H1 (cell line): ENCODE measurements around the gene MARS1. TPM values are rescaled to one million over a fixed set of nuclear protein-coding genes. Genes with fewer than 3 reads are reported as not detected.

Experiments used
- CTCF ChIA-PET: fragments of 300-600 bp; sonication (Branson Sonifier 250); formaldehyde crosslinking; loops from one replicate; lab custom pipeline; 2021; ENCODE audit not compliant: partially characterized antibody; lab: Charles Lee
- POLR2A ChIA-PET: fragments of 300-600 bp; sonication (Branson Sonifier 250); formaldehyde crosslinking; loops from one replicate; lab custom pipeline; 2021; ENCODE audit warnings: inconsistent platforms; ENCODE audit not compliant: partially characterized antibody; lab: Charles Lee
- DNase-seq, 2 experiments: peaks; one replicate each; pipeline versions ENCODE4 v3.0.0 to v3.0.0-alpha.2; 2010 to 2022; ENCODE audit warnings: low spot score in 2 of 2, low read depth in 1 of 2, mixed read lengths in 1 of 2
- FAIRE-seq: peaks from 2 replicates; lab custom pipeline; 2011; peaks lifted over from hg19 to GRCh38; lab: Jason Lieb, UNC
- H2AFZ ChIP-seq: 2 replicates; pipeline ENCODE4 v1.8.1; 2012; ENCODE audit warnings: low read length, inconsistent platforms
- H2AK5ac ChIP-seq: 2 replicates; pipeline ENCODE4 v1.6.1; 2013; ENCODE audit warnings: low read depth, low read length
- H2BK120ac ChIP-seq: replicated peaks from 2 replicates; pipeline ENCODE3; 2013; ENCODE audit warnings: low read depth, low read length, inconsistent platforms
- H2BK12ac ChIP-seq: 2 replicates; pipeline ENCODE4 v1.6.1; 2013; ENCODE audit warnings: low read depth, low read length
- H2BK15ac ChIP-seq: 2 replicates; pipeline ENCODE4 v1.6.1; 2013; ENCODE audit warnings: low read length
- H2BK20ac ChIP-seq: 2 replicates; pipeline ENCODE4 v1.6.1; 2013; ENCODE audit warnings: low read length
- H2BK5ac ChIP-seq: 2 replicates; pipeline ENCODE4 v1.6.1; 2013; ENCODE audit warnings: low read depth, low read length
- H3K14ac ChIP-seq: 2 replicates; pipeline ENCODE4 v1.6.1; 2013; ENCODE audit warnings: inconsistent platforms; ENCODE audit not compliant: insufficient read length
- H3K18ac ChIP-seq: 2 replicates; pipeline ENCODE4 v1.6.1; 2013; ENCODE audit warnings: low read length; ENCODE audit errors: extremely low read depth
- H3K23ac ChIP-seq: 2 replicates; pipeline ENCODE4 v1.6.1; 2013; ENCODE audit warnings: inconsistent platforms; ENCODE audit not compliant: insufficient read length
- H3K23me2 ChIP-seq: 2 replicates; pipeline ENCODE4 v1.6.1; 2013; ENCODE audit warnings: low read depth, low read length
- H3K27ac ChIP-seq: 2 replicates; pipeline ENCODE4 v1.6.1; 2011; ENCODE audit warnings: low read depth, low read length, inconsistent platforms
- H3K27me3 ChIP-seq, 4 experiments: replicated peaks in 1 of 4; 1 replicate in 1 of 4; 2 replicates in 3 of 4; pipeline versions ENCODE4 v1.6.1 to v1.8.1; 2011 to 2013; ENCODE audit warnings: low read length in 3 of 4, mild to moderate bottlenecking in 3 of 4, inconsistent platforms in 2 of 4, mixed read lengths in 2 of 4, moderate library complexity in 1 of 4; ENCODE audit not compliant: control insufficient read depth in 3 of 4, insufficient read depth in 3 of 4; ENCODE audit errors: extremely low read depth in 1 of 4
- H3K36me3 ChIP-seq, 4 experiments: 2 replicates each; pipeline versions ENCODE4 v1.6.1 to v1.8.1; 2011 to 2013; ENCODE audit warnings: mild to moderate bottlenecking in 4 of 4, low read length in 3 of 4, moderate library complexity in 2 of 4, control low read depth in 1 of 4, inconsistent platforms in 1 of 4; ENCODE audit not compliant: insufficient read depth in 4 of 4, control insufficient read depth in 2 of 4
- H3K4ac ChIP-seq: replicated peaks from 2 replicates; pipeline ENCODE3; 2013; ENCODE audit warnings: low read length, low read depth, mixed read lengths, inconsistent platforms; ENCODE audit not compliant: insufficient read length
- H3K4me1 ChIP-seq, 4 experiments: replicated peaks in 1 of 4; 1 replicate in 1 of 4; 2 replicates in 3 of 4; pipeline versions ENCODE4 v1.6.1 to v1.8.1; 2011 to 2013; ENCODE audit warnings: low read length in 3 of 4, inconsistent platforms in 2 of 4, mixed read lengths in 1 of 4; ENCODE audit not compliant: insufficient read depth in 4 of 4, control insufficient read depth in 3 of 4
- H3K4me2 ChIP-seq, 2 experiments: 2 replicates each; pipeline versions ENCODE4 v1.6.1 to v1.8.1; 2011 to 2013; ENCODE audit warnings: low read depth in 2 of 2, low read length in 2 of 2, control low read depth in 1 of 2, inconsistent platforms in 1 of 2, mild to moderate bottlenecking in 1 of 2; ENCODE audit not compliant: insufficient read depth in 1 of 2
- H3K4me3 ChIP-seq, 4 experiments: fragments of 200-600, 300-600 bp in 1 of 4; sonication (generic), shearing (Covaris generic), sonication (Bioruptor Twin) in 1 of 4; 2 replicates each; pipeline versions ENCODE4 v1.5.1 to v1.8.1; 2011 to 2016; ENCODE audit warnings: low read length in 4 of 4, low read depth in 3 of 4, control low read depth in 2 of 4, inconsistent platforms in 2 of 4, mild to moderate bottlenecking in 2 of 4, mixed read lengths in 1 of 4, moderate library complexity in 1 of 4; ENCODE audit not compliant: insufficient read depth in 2 of 4; ENCODE audit errors: extremely low read depth in 1 of 4
- H3K56ac ChIP-seq: replicated peaks from 2 replicates; pipeline ENCODE3; 2013; ENCODE audit warnings: low read depth, mild to moderate bottlenecking, mixed read lengths, low read length, inconsistent platforms; ENCODE audit not compliant: insufficient read length
- H3K79me1 ChIP-seq: 2 replicates; pipeline ENCODE4 v1.6.1; 2013; ENCODE audit warnings: low read depth, low read length, control low read depth
- H3K79me2 ChIP-seq, 2 experiments: 2 replicates each; pipeline versions ENCODE4 v1.6.1 to v1.8.1; 2012 to 2013; ENCODE audit warnings: low read length in 2 of 2, mild to moderate bottlenecking in 2 of 2, inconsistent platforms in 1 of 2; ENCODE audit not compliant: insufficient read depth in 2 of 2, control insufficient read depth in 1 of 2
- H3K9ac ChIP-seq, 4 experiments: replicated peaks in 1 of 4; 1 replicate in 1 of 4; 2 replicates in 3 of 4; pipeline versions ENCODE4 v1.6.1 to v1.8.1; 2011 to 2013; ENCODE audit warnings: low read depth in 3 of 4, low read length in 3 of 4, control low read depth in 2 of 4, mild to moderate bottlenecking in 2 of 4, moderate library complexity in 2 of 4, inconsistent platforms in 1 of 4; ENCODE audit errors: extremely low read depth in 1 of 4
- H3K9me3 ChIP-seq, 2 experiments: 2 replicates each; pipeline versions ENCODE4 v1.6.1 to v1.8.1; 2012 to 2013; ENCODE audit warnings: mild to moderate bottlenecking in 2 of 2, moderate library complexity in 2 of 2, control low read depth in 1 of 2, inconsistent platforms in 1 of 2, low read depth in 1 of 2, low read length in 1 of 2, mixed read lengths in 1 of 2; ENCODE audit not compliant: insufficient read depth in 2 of 2
- H4K20me1 ChIP-seq, 2 experiments: replicated peaks in 1 of 2; 2 replicates each; pipeline versions ENCODE3 to v1.8.1; 2011 to 2013; ENCODE audit warnings: inconsistent platforms in 2 of 2, low read length in 2 of 2, mild to moderate bottlenecking in 1 of 2; ENCODE audit not compliant: insufficient read depth in 2 of 2, control insufficient read depth in 1 of 2
- H4K5ac ChIP-seq: 2 replicates; pipeline ENCODE4 v1.6.1; 2013; ENCODE audit warnings: low read length, low read depth, mixed read lengths, inconsistent platforms; ENCODE audit not compliant: insufficient read length
- H4K8ac ChIP-seq: 2 replicates; pipeline ENCODE4 v1.8.0; 2013; ENCODE audit warnings: mild to moderate bottlenecking, moderate library complexity, low read length, inconsistent platforms; ENCODE audit not compliant: insufficient read depth; ENCODE audit errors: extremely low read depth
- H4K91ac ChIP-seq: replicated peaks from 2 replicates; pipeline ENCODE3; 2013; ENCODE audit warnings: low read length, mixed read lengths, inconsistent platforms; ENCODE audit not compliant: insufficient read length
- CBX5 ChIP-seq: fragments of 300-800, 300-1000 bp; sonication (generic); IDR thresholded peaks from 2 replicates; pipeline ENCODE4 v1.7.1; 2016; ENCODE audit warnings: antibody characterized with exemption, low read length, low read depth
- CHD2 ChIP-seq: IDR thresholded peaks from 2 replicates; pipeline ENCODE4 v1.6.1; 2012; ENCODE audit warnings: low read length, improper control_type of control experiment
- WGBS, 2 experiments: shearing (Covaris generic) in 1 of 2; methylation state at CpG; one replicate each; pipeline versions ENCODE4 v1.1.6 to v1.1.7; 2013 to 2015; ENCODE audit warnings: low lambda C conversion rate in 2 of 2, mixed read lengths in 2 of 2, inconsistent platforms in 1 of 2, low coverage in 1 of 2, missing lambda C conversion rate in 1 of 2; ENCODE audit not compliant: insufficient replicate concordance in 2 of 2, insufficient coverage in 1 of 2, insufficient read length in 1 of 2; ENCODE audit errors: extremely low coverage in 1 of 2, missing lambda C conversion rate in 1 of 2; 5-methylcytosine and 5-hydroxymethylcytosine counted together
- polyA plus RNA-seq, 7 experiments: library from polyadenylated mRNA; depleted of rRNA in 3 of 7; stranded (reverse) in 5 of 7; unstranded in 2 of 7; fragments of >200 nt in 5 of 7; fragments of 200-250 nt in 2 of 7; gene quantifications; 1 replicate in 5 of 7; 2 replicates in 1 of 7; 4 replicates in 1 of 7; pipeline versions ENCODE4 v1.2.1 to v1.2.3, GENCODE V29; 2011 to 2013; ENCODE audit warnings: missing spikeins in 2 of 7, mixed read lengths in 2 of 7
- total RNA-seq: library from RNA; stranded (reverse); fragmentation: NEBNext Ultra II Directional; extraction: Animal tissue kit (Norgen Biotek cat#: 25700); gene quantifications from 2 replicates; pipeline ENCODE4 v1.2.1, GENCODE V29; 2021

The MARS1 gene
- total and polyA plus RNA-seq, 2 of the 8 experiments (the other 6 are each of a cell fraction or from before 2014, with no cell fraction given) = 194 to 407 TPM

DNA sequence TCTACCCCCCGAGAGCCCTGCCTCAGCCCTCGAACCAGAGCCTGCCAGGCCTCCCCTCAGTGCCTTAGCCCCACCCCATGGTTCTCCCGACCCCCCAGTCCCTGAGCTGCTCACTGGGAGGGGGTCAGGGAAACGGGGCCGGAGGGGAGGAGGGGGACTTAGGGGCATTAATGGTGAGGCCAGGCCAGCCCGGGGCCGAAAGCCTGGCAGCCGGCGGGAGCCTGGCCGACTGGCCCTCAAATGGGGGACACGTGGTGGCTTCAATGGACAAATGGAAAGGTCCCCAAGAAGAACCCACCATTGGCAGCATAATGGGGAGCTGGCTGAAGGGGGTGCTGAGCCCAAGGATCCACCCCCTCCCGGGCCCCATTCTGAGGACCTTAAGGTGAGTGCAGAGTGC lies 40.3 kb downstream of the MARS1 start:
- TF ChIP-seq CBX5 (no peak), CHD2 (no peak)
- Histone ChIP-seq H2AFZ (no peak overlapping the region), H3K36me3 (peaks cover 11 to 68% (median 34%) of the 10 kb centered on the region in 4 experiments; a peak in 7 of 8 replicates), H3K79me1 (no peaks in the 10 kb centered on the region; the same call in 1 of the 2 replicates), H3K27me3 (peaks cover 0 to 1% (median 0%) of the 10 kb centered on the region in 4 experiments; a peak in 1 of 7 replicates), H3K9me3 (no peaks in the 10 kb centered on the region), H4K91ac (no peak overlapping the region), H3K14ac (no peak overlapping the region), H3K23ac (no peak overlapping the region), H3K9ac (no peak overlapping the region), H2BK5ac (no peak overlapping the region), H4K8ac (no peak overlapping the region), H3K4me1 (peaks cover 0 to 9% (median 4%) of the 10 kb centered on the region in 4 experiments; a peak in 3 of 7 replicates), H2BK20ac (no peak overlapping the region), H2BK15ac (no peak overlapping the region), H3K18ac (no peak overlapping the region), H3K79me2 (peaks cover 0 to 9% of the 10 kb centered on the region in 2 experiments; a peak in 1 of 4 replicates), H2BK120ac (no peak overlapping the region), H3K56ac (no peak overlapping the region), H3K23me2 (peaks cover 3% of the 10 kb centered on the region; the same call in 1 of the 2 replicates), H3K4ac (no peak overlapping the region), H2AK5ac (no peak overlapping the region), H3K4me3 (no peak overlapping the region), H4K20me1 (peaks cover 3 to 13% of the 10 kb centered on the region in 2 experiments), H3K4me2 (no peak overlapping the region), H4K5ac (no peak overlapping the region), H2BK12ac (no peak overlapping the region), H3K27ac (no peak overlapping the region)
- ChIA-PET CTCF (interaction anchor here (1.3 to 2.4 kb wide), 2 partner anchors 13 to 55 kb away, joined by 4 to 5 read pairs; no protein-coding TSS in a partner anchor), POLR2A (interaction anchor here (1.2 to 8.9 kb wide), 6 partner anchors 10 to 37 kb away, joined by 3 to 65 read pairs (median 30); partner anchors contain the start of genes DCTN2 and DDIT3)
- 93% methylated on average over 2 of the region's 12 CpGs; no CpG with 5 or more reads in 1 of the 2 experiments for WGBS, 2 experiments
- DNase-seq = no peak
- no peak for FAIRE-seq
